ENCODE measurements around the gene RXRA.

The RXRA gene

DNA sequence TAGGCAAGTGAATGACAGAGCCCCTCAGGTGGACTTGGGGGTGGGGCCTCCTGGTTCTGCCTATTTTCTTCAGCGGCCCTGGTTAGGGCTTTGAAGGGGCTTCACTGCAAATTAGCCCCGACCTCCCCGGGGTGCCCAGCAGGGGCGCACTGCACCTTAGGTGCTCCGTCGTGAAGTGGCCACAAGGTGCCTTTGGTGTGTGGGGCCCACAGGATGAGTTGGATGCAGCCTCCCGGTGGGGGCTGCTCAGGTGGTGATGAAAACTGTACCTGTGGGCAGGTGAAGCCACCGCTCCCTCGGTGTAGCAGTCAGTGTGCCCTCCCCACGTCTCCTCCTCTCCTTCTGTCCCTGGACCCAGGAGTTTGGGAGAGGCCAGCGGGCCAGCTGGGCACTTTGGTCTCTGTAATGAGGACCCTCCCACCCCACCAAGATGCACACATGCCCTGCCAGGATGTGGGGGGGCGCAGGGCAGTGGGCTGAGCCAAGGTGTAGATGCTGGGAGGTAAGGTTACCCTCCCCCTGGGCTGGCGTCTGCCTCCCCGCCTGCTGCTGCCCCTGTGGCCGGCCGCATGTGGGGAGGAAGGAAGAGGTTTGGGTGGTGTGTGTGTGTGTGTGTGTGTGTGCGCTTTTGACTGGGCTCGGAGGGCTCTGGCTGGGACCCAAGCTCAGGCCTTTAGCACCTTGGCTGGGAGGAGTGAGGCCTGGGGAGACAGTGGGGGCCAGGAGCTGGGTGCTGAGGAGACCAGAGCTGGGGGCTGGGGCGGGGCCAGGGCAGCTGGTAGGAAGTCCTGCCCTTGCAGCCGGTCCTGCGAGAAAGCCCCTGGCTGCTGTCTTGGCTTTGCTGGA is 55.6 kb downstream of the RXRA start:
- DNase-seq (ENCODE audit: low read depth in 2 of 2) = no peak

GRCh38 chr9:134382733-134383132 is 56.5 kb downstream of the RXRA start:
- no peak for DNase-seq (ENCODE audit: low read depth in 2 of 2)

DNA sequence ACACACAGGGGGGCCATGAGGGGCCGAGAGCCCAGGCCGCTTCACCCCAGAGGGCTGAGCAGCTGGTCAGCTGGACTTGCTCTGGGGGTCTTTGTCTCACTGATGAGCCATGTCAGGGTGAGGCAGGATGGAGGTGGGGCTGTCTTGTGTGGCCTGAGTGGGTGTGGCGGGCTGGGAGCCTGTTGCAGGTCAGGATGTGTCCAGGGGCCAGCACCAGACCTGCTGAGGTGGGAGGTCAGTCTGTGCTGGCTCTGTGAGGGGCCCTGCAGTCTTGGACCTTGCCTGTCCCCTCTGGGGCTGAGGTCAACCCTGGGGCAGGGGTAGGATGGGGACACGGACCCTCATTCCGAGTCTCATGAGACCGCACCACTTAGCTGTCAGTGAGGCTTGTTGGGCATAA is 56.9 kb downstream of the RXRA start:
- DNase-seq (ENCODE audit: low read depth in 2 of 2) = no peak

DNA sequence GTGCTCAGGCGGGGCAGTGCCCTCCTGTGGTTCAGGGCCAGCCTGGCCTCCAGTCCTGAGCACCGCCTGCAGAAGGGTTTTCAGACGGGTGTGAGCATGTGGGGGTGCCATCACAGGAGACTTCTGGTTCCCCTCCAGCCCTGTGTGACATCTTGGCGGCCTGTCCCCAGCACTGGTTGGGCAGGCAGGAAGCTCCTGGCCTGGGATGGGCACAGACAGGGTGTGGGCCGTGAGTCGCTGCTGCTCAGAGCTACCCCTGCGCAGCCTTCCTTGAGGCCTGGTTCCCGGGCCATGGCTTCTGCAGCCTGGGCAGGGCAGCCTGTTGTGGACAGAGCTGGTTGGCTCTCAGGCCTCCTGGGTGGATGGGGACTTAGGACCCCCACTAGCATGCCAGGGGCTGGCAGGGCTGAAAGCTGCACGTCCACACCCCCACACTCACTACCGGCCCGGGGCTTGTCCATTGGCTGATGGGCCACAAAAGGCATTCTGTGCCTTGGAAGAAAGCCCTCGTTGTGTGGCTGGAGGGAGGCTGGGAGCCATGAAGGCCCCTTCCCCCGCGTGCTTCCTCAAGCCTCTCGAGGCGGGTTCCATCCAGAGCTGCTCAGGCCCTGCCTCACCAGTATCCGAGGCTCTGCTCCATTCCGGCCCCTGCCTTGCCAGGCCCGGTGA is 58.7 kb downstream of the RXRA start:
- DNase-seq (ENCODE audit: low read depth in 2 of 2) = no peak

DNA sequence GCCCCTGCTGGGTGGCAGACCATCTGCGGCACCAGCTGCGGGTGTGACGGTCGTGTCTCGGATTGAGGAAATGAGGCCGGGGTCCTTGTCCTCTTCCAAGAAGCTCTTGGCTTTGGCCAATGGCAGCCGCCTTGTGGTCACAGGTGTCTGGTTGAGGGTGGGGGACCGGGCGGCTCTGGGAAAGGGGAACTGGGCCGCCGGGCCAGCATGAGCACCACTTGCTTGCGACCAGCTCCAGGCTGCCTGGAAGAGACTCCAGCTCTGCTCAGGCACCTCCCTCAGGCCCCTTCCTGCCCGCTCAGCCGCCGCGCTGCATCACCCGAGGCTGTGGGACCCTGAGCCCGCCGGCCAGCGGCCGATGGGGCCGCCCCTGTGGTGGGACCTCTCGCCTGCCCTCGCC is 59.7 kb downstream of the RXRA start:
- DNase-seq (ENCODE audit: low read depth in 2 of 2) = no peak

- no peak for DNase-seq (ENCODE audit: low read depth in 2 of 2)
Measured at GRCh38 chr9:134386951-134387831, 60.9 kb downstream of the RXRA start.

GRCh38 chr9:134388289-134388808 is 62.1 kb downstream of the RXRA start:
- no peak for DNase-seq (ENCODE audit: low read depth in 2 of 2)

- no peak for DNase-seq (ENCODE audit: low read depth in 2 of 2)
Measured at GRCh38 chr9:134388976-134389375, 62.7 kb downstream of the RXRA start.

DNA sequence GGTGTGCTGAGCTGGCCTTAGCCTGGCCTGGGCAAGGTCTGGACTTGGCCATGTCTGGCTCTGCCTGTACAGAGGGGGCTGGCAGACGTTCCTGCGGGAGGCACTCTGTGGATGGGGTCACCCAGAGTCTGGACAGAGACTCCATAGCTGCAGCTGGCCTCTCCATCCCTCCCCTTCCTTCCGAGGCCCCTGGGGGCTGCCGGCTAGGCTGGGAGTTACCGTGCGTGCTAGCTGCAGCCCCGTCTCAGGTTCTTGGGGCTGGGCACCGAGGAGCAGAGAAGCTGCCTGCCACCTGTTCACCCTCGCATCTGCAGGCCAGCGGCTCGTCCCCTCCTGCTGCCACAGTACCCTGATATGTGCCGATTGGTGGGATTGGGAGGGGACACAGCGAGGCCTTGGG is 63.4 kb downstream of the RXRA start:
- DNase-seq (ENCODE audit: low read depth in 2 of 2) = no peak

DNA sequence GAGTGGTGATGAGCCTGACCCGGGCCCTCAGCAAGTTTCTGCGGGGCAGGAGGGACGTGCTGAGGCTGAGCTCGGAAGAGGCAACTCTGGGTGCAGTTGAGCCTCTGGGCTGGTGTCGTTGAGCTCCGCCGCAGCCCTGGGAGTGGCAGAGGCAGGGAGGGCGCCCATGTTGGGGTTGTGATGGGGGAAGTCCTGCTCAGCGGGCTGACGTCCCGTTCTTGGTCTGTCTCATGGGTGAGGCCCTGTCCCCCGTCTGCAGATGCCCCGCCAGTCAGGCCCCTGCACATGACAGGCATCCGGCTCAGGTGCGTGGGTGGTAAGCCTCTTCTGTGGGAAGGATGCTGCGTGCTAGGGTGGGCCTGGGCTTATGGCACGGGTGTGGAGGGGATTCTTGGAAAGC is 64.3 kb downstream of the RXRA start:
- DNase-seq (ENCODE audit: low read depth in 2 of 2) = no peak

GRCh38 chr9:134390947-134391318 is 64.7 kb downstream of the RXRA start:
- no peak for DNase-seq (ENCODE audit: low read depth in 2 of 2)

DNA sequence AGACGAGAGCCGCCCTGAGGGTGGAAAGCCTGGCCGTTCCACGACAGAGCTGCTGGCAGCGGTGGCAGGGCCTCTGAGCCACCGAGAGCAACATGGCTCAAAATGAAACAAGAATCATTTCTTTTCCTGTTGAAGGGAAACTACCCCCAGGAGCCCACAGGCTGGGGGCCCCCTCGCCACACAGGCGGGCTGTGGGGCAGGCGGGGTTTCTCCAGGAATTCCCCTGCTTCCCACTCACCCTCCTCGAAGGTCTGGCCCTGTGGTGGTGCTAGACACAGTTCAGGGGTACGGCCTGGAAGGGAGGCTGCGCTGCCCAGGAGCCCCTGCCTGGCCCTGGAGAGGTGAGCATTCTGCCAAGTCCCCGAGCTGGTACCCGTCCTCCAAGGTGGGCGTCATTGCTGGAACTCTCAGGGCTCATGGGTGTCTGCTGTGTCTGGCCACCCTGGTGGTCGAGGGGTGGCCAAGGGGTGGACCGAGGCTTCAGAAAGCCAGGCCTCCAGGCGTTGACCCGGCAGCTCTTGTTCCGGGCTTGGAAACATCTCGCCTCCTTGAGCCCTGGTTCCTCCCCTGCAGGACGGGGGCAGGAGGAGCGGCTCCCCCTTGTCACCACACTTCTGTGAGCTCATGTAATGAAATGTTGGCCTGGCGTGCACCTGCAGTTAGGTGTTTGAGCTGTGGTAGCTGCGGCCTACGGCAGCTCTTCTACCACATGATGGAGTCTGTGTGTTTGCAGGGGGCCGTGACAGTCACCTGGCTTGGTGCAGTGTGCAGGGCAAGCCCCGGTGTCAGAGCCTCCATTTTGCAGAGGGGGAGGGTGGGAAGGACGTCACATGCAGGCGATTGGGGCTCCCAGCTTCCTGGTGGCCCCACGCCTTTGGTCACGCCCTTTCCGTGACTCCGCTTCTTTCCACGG is 65.3 kb downstream of the RXRA start:
- no peak for DNase-seq (ENCODE audit: low read depth in 2 of 2)

- no peak for DNase-seq (ENCODE audit: low read depth in 2 of 2)
Measured at GRCh38 chr9:134392900-134393299, 66.6 kb downstream of the RXRA start.

DNA sequence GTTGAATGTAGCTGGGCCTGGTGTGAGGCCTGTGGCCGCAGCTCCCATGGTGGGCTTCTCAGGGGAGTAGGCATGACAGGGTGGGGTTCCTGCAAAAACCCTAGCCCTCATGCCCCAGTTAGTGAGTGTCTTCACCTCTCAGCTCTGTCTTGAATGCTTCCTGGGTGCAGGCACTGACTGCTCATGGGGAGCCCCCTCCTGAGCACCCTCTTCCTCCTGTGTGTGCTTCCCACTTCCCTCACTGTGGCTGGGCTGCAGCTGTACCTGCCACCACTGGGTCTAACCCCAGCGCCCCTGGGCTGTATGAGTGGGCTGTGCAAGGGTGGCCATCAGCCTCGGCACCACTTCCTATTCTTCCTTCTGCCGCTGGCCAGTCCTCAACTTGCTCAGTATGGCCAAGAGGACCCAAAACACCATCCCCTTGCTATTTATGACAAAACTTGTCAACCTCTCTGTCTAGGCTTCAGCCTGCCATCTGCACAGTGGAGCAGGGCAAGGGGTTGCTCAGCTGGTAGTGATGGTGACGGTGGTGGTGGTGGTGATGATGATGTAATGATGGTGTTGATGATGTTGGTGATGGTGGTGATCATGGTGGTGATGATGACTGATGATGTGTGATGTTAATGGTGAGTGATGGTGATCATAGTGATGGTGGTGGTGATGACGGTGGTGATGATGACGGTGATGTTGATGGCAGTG is 67.5 kb downstream of the RXRA start:
- no peak for DNase-seq (ENCODE audit: low read depth in 2 of 2)

DNA sequence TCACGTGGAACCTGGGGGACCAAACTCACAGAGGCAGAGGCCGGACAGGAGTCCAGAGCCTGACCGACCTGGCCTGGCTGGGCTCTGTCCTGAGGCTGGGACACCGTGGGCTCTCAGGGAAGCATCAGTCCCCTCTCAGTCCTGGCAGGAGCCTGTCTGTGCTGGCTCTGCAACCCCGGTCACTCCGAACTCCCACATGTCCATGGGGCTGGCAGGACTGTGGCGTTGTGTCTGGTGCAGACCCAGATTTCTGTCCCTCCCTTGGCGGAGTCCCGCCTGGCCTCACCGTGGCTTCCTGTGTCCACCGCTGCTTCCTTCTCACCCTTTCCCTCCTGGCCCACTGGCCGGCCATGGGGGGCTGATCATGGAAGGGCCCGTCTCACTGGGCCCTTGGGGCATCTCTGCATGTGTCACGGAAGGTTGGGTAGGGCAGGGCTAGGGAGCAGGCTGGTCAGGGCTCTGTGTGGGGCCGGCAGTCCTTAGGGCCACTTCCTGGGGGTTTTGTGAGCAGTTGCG is 68.8 kb downstream of the RXRA start:
- no peak for DNase-seq (ENCODE audit: low read depth in 2 of 2)

GRCh38 chr9:134395737-134396257 is 69.5 kb downstream of the RXRA start:
- no peak for DNase-seq (ENCODE audit: low read depth in 2 of 2)

DNA sequence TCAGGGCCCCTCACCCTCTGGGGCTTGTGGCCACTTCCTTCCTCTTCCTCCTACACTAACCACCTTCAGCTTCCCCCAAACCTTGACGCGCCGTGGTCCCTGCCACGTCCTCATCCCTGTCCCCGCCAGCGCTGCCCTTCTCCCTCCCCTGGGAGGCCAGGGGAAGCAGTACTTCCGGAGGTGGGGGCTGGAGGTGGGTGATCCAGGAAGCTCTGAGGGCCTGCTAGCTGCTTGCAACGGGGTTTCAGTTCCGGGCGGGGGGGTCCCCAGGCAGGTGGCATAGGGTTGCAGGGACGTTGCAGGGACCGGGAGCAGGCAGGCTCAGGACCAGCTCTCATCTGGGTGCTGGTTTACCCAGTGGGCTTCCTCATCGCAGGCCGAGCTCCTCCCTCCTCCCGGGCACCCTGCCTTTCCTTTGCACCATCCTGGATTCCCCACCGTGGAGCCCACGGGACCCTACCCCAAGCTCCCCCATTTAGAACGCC is 70.0 kb downstream of the RXRA start:
- no peak for DNase-seq (ENCODE audit: low read depth in 2 of 2)

GRCh38 chr9:134396825-134397224 is 70.6 kb downstream of the RXRA start:
- DNase-seq (ENCODE audit: low read depth in 2 of 2) = no peak

GRCh38 chr9:134398756-134399155 is 72.5 kb downstream of the RXRA start:
- DNase-seq (ENCODE audit: low read depth in 2 of 2) = no peak

Measured in fibroblast of skin of left quadriceps (primary cell).